HFF-Myc (cell line): ENCODE measurements around the gene SHQ1.
A peak's percentile ranks its signal among the peaks of the same experiment; 100 is the strongest.
"Not testable (repeated sequence)": the region's sequence is repeated elsewhere in the genome, so short reads cannot be mapped to it uniquely, and the experiment has no call there.

Experiments used
- DNase-seq: peaks from one replicate; pipeline ENCODE4 v3.0.0-alpha.2; 2011; ENCODE audit warnings: low read depth; ENCODE audit errors: extremely low read depth
- H3K4me3 ChIP-seq: replicated peaks from 2 replicates; pipeline ENCODE4 v1.5.1; 2011; ENCODE audit warnings: low read depth, mild to moderate bottlenecking, control low read depth, low read length
- CTCF ChIP-seq: IDR thresholded peaks from 2 replicates; pipeline ENCODE4 v1.5.1; 2012; ENCODE audit warnings: mild to moderate bottlenecking, low read depth, low read length, control low read depth; ENCODE audit errors: missing control alignments

The SHQ1 gene

GRCh38 chr3:72746430-72747411, 101.5 kb downstream of the SHQ1 start:
- no peak overlapping the region for H3K4me3 ChIP-seq
- no peak for TF ChIP-seq CTCF
- DNase-seq = no peak

GRCh38 chr3:72745146-72745999, 102.9 kb downstream of the SHQ1 start:
- no peak overlapping the region for H3K4me3 ChIP-seq
- no peak for TF ChIP-seq CTCF
- no peak for DNase-seq

GRCh38 chr3:72744330-72744729, 103.9 kb downstream of the SHQ1 start:
- no peak for TF ChIP-seq CTCF
- no peak overlapping the region for H3K4me3 ChIP-seq
- no peak for DNase-seq

DNA sequence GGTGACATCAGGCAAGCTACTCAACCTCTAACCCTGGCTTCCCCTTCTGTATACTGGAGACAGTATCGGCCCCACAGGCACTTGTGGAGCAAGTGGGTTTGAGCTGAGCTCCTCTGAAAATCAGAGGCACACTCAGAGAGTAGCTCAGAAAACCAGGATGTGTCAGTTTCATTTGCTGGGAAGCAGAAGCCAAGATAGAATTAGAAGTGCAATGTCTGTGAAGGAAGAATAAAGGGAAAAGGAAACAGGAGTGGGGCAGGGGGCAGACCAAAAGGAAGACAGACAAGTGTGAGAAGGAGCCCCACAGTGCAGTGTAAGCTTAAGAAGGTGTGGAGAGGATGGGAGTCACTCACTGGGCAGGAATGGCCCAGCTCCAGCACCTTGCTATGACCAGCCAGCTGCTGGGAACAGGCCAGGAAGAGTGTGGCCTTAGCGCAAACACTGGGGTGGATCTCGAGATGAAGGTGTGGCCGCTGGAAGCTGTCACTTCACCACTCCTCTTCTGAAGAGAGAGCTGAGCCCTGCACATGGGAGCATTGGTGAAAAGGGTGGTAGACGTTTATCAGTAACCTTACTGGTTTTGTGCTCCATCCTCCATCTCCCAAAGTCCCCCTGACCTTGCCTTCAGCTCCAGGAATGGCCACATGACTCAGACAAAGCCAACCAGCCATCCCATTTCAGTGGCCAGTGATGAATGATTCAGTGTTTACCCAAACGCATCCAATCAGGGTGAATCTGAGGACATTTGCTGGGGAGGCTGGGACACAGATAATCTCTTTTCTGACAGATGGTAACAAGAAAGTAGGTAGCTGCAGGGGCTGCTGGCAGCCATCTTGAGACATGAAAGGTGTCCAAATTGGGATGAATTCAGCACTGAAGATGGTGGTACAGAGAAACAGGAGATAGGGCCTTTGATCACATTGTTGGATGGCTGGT, 108.4 kb downstream of the SHQ1 start:
- no peak overlapping the region for H3K4me3 ChIP-seq
- no peak for DNase-seq

DNA sequence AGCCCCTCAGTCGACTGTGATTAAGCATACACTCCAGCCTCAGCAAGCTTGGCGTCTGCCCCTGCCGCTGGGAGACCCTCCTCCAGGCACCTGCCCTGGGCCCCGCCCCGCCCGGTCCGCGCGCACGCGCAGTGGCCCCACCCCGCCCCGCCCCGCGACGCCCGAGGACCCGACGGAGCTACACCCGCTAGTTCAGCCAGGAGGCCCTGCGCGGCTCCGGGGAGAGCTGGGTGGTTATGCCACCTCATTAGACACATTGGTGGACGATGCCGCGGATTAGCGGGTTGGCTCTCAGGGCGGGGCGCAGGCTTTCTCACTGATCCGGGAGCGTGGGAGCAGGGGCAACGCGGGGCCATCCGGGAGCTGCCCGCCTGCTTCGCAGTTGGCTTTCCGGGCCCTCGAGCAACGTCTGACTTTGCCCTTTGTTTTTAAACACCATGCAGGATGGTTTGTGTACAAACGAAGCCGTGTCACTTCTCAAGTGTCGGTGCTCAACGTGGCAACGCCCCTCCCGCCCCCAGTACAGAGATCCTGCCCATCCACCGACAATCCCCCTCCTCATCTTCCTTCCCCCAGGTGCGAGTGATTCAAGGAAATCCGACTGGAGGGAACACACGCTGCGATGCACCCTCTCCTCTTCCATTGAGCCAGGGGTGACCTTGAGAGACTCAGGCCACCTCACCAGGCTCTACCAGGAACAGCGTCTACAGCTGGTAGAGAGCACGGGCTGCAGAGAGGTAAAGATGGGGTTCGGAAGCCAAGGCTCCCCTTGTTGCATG, 109.3 kb downstream of the SHQ1 start:
- no peak for TF ChIP-seq CTCF
- DNase-seq = no peak
- H3K4me3 ChIP-seq = peak overlapping the region; percentile 24

More for the DNA sequence above, 108.4 kb downstream of the SHQ1 start:
- no peak for TF ChIP-seq CTCF

DNA sequence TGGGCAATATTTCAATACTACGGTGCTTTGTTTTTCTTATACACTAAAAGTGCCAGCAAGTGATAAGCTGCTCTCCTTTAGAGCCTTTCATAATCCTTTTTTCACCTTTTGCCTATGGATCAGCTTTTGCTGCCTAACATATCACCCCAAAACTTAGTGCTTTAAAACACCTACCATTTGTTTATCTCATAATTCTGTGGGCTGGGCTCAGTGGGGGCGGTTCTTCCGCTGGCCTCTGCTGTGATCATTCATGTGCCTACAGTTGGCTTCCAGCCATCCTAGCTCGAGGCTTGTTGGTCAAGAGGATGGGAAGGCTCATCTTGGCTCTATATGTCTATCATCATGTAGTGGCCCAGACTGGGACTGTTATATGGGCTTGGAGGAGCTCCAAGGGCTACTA, 113.2 kb downstream of the SHQ1 start:
- H3K4me3 ChIP-seq, DNase-seq: not testable (repeated sequence)
